Measurements from ENCODE around the gene CNP.

Gene CNP

GRCh38 chr17:41971721-41972523 is 5.3 kb downstream of the CNP start:
- H3K4me1 ChIP-seq (ENCODE audit: insufficient read depth, low read length) = peaks cover 46% of the 10 kb centered on the region
- H3K9ac ChIP-seq (ENCODE audit: low read depth, low read length) = no peak overlapping the region
- no peaks in the 10 kb centered on the region for H3K27me3 ChIP-seq (ENCODE audit: insufficient read depth, low read length, poor library complexity)
- peaks cover 68% of the 10 kb centered on the region for H4K20me1 ChIP-seq (ENCODE audit: insufficient read depth, low read length)
- H3K36me3 ChIP-seq (ENCODE audit: insufficient read depth, low read length) = peaks cover 84% of the 10 kb centered on the region
- peaks cover 68% of the 10 kb centered on the region for H3K79me2 ChIP-seq (ENCODE audit: insufficient read depth, low read length)
- peak overlapping the region; percentile 20; the same call in 1 of the 2 replicates for H3K4me2 ChIP-seq (ENCODE audit: insufficient read depth, low read length)
- TF ChIP-seq EZH2 (IDR thresholded peaks at IDR 0.05; ENCODE audit: borderline replicate concordance, low read depth, low read length, severe bottlenecking) (no peak), CTCF (IDR thresholded peaks at IDR 0.05; ENCODE audit: borderline replicate concordance, extremely low read depth, low read length, poor library complexity, severe bottlenecking) (no peak)
- DNase-seq = no peak
- no peak overlapping the region for H3K4me3 ChIP-seq (ENCODE audit: low read depth in 1 of 2, low read length in 2 of 2)
- no peak overlapping the region for H3K27ac ChIP-seq (ENCODE audit: low read length)
- H2AFZ ChIP-seq (ENCODE audit: low read depth, low read length) = no peak overlapping the region
- no peak for ATAC-seq (ENCODE audit: insufficient read depth, low read depth)
- no peaks in the 10 kb centered on the region for H3K9me3 ChIP-seq (ENCODE audit: insufficient read depth, low read length, severe bottlenecking)

- Histone ChIP-seq H3K9ac (ENCODE audit: low read depth, low read length) (no peak overlapping the region), H4K20me1 (ENCODE audit: insufficient read depth, low read length) (peaks cover 62% of the 10 kb centered on the region), H3K79me2 (ENCODE audit: insufficient read depth, low read length) (peaks cover 59% of the 10 kb centered on the region), H3K4me1 (ENCODE audit: insufficient read depth, low read length) (peaks cover 40% of the 10 kb centered on the region), H3K36me3 (ENCODE audit: insufficient read depth, low read length) (peaks cover 93% of the 10 kb centered on the region), H3K9me3 (ENCODE audit: insufficient read depth, low read length, severe bottlenecking) (no peaks in the 10 kb centered on the region), H3K4me2 (ENCODE audit: insufficient read depth, low read length) (no peak overlapping the region), H3K27ac (ENCODE audit: low read length) (no peak overlapping the region), H2AFZ (ENCODE audit: low read depth, low read length) (no peak overlapping the region), H3K27me3 (ENCODE audit: insufficient read depth, low read length, poor library complexity) (no peaks in the 10 kb centered on the region), H3K4me3 (ENCODE audit: low read depth in 1 of 2, low read length in 2 of 2) (no peak overlapping the region)
- ATAC-seq (ENCODE audit: insufficient read depth, low read depth) (peak; percentile 20; the same call in 1 of the 3 replicates), DNase-seq (peak; percentile 28)
- no peak for TF ChIP-seq EZH2 (IDR thresholded peaks at IDR 0.05; ENCODE audit: borderline replicate concordance, low read depth, low read length, severe bottlenecking)
- TF ChIP-seq CTCF (IDR thresholded peaks at IDR 0.05; ENCODE audit: borderline replicate concordance, extremely low read depth, low read length, poor library complexity, severe bottlenecking) = no peak
Measured at GRCh38 chr17:41972571-41973407, 6.2 kb downstream of the CNP start.

- Histone ChIP-seq H3K36me3 (ENCODE audit: insufficient read depth, low read length) (peaks cover 93% of the 10 kb centered on the region), H4K20me1 (ENCODE audit: insufficient read depth, low read length) (peaks cover 60% of the 10 kb centered on the region), H3K27me3 (ENCODE audit: insufficient read depth, low read length, poor library complexity) (no peaks in the 10 kb centered on the region), H3K9me3 (ENCODE audit: insufficient read depth, low read length, severe bottlenecking) (no peaks in the 10 kb centered on the region), H3K4me2 (ENCODE audit: insufficient read depth, low read length) (no peak overlapping the region), H2AFZ (ENCODE audit: low read depth, low read length) (no peak overlapping the region), H3K27ac (ENCODE audit: low read length) (no peak overlapping the region), H3K79me2 (ENCODE audit: insufficient read depth, low read length) (peaks cover 53% of the 10 kb centered on the region), H3K9ac (ENCODE audit: low read depth, low read length) (no peak overlapping the region), H3K4me1 (ENCODE audit: insufficient read depth, low read length) (peaks cover 34% of the 10 kb centered on the region), H3K4me3 (ENCODE audit: low read depth in 1 of 2, low read length in 2 of 2) (no peak overlapping the region)
- DNase-seq = no peak
- no peak for ATAC-seq (ENCODE audit: insufficient read depth, low read depth)
- no peak for TF ChIP-seq CTCF (IDR thresholded peaks at IDR 0.05; ENCODE audit: borderline replicate concordance, extremely low read depth, low read length, poor library complexity, severe bottlenecking)
- no peak for TF ChIP-seq EZH2 (IDR thresholded peaks at IDR 0.05; ENCODE audit: borderline replicate concordance, low read depth, low read length, severe bottlenecking)
Measured at GRCh38 chr17:41973408-41973811, 6.8 kb downstream of the CNP start.

Data from DND-41 (cell line).